GM23338 (cell line): ENCODE data around the gene VEPH1. TPM values are rescaled to one million over a fixed set of nuclear protein-coding genes. Genes with fewer than 3 reads are reported as not detected.

Experiments used
- ATAC-seq: fragments of 200-7000 bp; cut with Tn5 transposase; 3 replicates; pipeline ENCODE4 v1.9.1; 2020
- DNase-seq: peaks from one replicate; pipeline ENCODE4 v3.0.0-alpha.2; 2015; ENCODE audit warnings: low spot score
- H2AFZ ChIP-seq: fragments of 200-600 bp; sonication (generic); 2 replicates; pipeline ENCODE4 v1.8.0; 2016; ENCODE audit warnings: antibody characterized with exemption, mild to moderate bottlenecking, moderate library complexity
- H3F3A ChIP-seq: fragments of 200-600 bp; sonication (generic); replicated peaks from 2 replicates; pipeline ENCODE4 v1.8.0; 2017; ENCODE audit warnings: antibody characterized with exemption, mixed run types, low read depth
- H3K27ac ChIP-seq: fragments of 200-600 bp; sonication (generic); 2 replicates; pipeline ENCODE4 v1.6.1; 2016; ENCODE audit warnings: low read depth
- H3K27me3 ChIP-seq: fragments of 200-600 bp; sonication (generic); 2 replicates; pipeline ENCODE4 v1.8.0; 2016; ENCODE audit warnings: mild to moderate bottlenecking, mixed run types, moderate library complexity; ENCODE audit not compliant: insufficient read depth
- H3K36me3 ChIP-seq: fragments of 200-600 bp; sonication (generic); 2 replicates; pipeline ENCODE4 v1.8.0; 2016; ENCODE audit warnings: mild to moderate bottlenecking; ENCODE audit not compliant: insufficient read depth
- H3K4me1 ChIP-seq: fragments of 200-600 bp; sonication (generic); 2 replicates; pipeline ENCODE4 v1.8.0; 2016; ENCODE audit warnings: mild to moderate bottlenecking, moderate library complexity; ENCODE audit not compliant: insufficient read depth
- H3K4me2 ChIP-seq: fragments of 200-600 bp; sonication (generic); 2 replicates; pipeline ENCODE4 v1.7.1; 2017; ENCODE audit warnings: mixed run types
- H3K4me3 ChIP-seq: fragments of 200-600 bp; sonication (generic); 2 replicates; pipeline ENCODE4 v1.6.1; 2016; ENCODE audit warnings: mixed run types
- H3K79me2 ChIP-seq: fragments of 200-600 bp; sonication (generic); replicated peaks from 2 replicates; pipeline ENCODE4 v1.8.0; 2017; ENCODE audit warnings: mild to moderate bottlenecking; ENCODE audit not compliant: insufficient read depth
- H3K9me2 ChIP-seq: fragments of 200-600 bp; sonication (generic); 2 replicates; pipeline ENCODE4 v1.8.0; 2017; ENCODE audit not compliant: insufficient read depth
- H4K20me1 ChIP-seq: fragments of 200-600 bp; sonication (generic); replicated peaks from 2 replicates; pipeline ENCODE4 v1.8.0; 2017; ENCODE audit warnings: mild to moderate bottlenecking; ENCODE audit not compliant: insufficient read depth
- H3K27ac Mint-ChIP-seq: 2 replicates; pipeline ENCODE4 v1.8.0; 2020; ENCODE audit warnings: inconsistent platforms, mild to moderate bottlenecking, moderate library complexity, mixed read lengths
- H3K27me3 Mint-ChIP-seq: 3 replicates; pipeline ENCODE4 v1.8.0; 2022; ENCODE audit warnings: low read depth, mild to moderate bottlenecking, moderate library complexity, mixed read lengths, inconsistent platforms; ENCODE audit not compliant: insufficient read depth, poor library complexity
- H3K36me3 Mint-ChIP-seq: 3 replicates; pipeline ENCODE4 v1.8.0; 2021; ENCODE audit warnings: low read depth, mild to moderate bottlenecking, inconsistent platforms, moderate library complexity, mixed read lengths
- H3K4me1 Mint-ChIP-seq: 3 replicates; pipeline ENCODE4 v1.8.0; 2020; ENCODE audit warnings: mild to moderate bottlenecking, inconsistent platforms, mixed read lengths
- H3K4me3 Mint-ChIP-seq: 3 replicates; pipeline ENCODE4 v1.8.0; 2021; ENCODE audit warnings: moderate library complexity, mild to moderate bottlenecking, inconsistent platforms, mixed read lengths
- H3K9me3 Mint-ChIP-seq: 3 replicates; pipeline ENCODE4 v1.8.0; 2020; ENCODE audit warnings: moderate library complexity, mild to moderate bottlenecking, inconsistent platforms, mixed read lengths
- CREB1 ChIP-seq: fragments of 250-450 bp; sonication (Bioruptor Pico); IDR thresholded peaks from 2 replicates; pipeline ENCODE4 v1.5.0; 2020; ENCODE audit warnings: low read depth, mild to moderate bottlenecking, moderate library complexity
- ETS1 ChIP-seq: IDR thresholded peaks from 2 replicates; pipeline ENCODE4 v1.6.1; 2016; ENCODE audit warnings: antibody characterized with exemption
- EZH2 ChIP-seq: fragments of 200-600 bp; sonication (generic); IDR thresholded peaks from one replicate; pipeline ENCODE4 v1.8.0; 2017; ENCODE audit warnings: antibody characterized with exemption, mild to moderate bottlenecking, low read depth; ENCODE audit not compliant: unreplicated experiment
- NANOG ChIP-seq: IDR thresholded peaks from 2 replicates; pipeline ENCODE4 v1.6.1; 2016; ENCODE audit warnings: antibody characterized with exemption, borderline replicate concordance
- ZNF462 ChIP-seq: fragments of 250-450 bp; sonication (Bioruptor Pico); IDR thresholded peaks from 2 replicates; pipeline ENCODE4 v1.5.0; 2020; ENCODE audit warnings: mild to moderate bottlenecking, moderate library complexity
- polyA plus RNA-seq: library from polyadenylated mRNA; unstranded; fragments of >200 nt; fragmentation: Nextera tagmentation; extraction: Ambion mirVana; gene quantifications from 2 replicates; pipeline ENCODE4 v1.2.1, GENCODE V29; 2016
- total RNA-seq: library from RNA; depleted of rRNA; stranded (reverse); fragments of >200 nt; shearing (Covaris generic); gene quantifications from 2 replicates; pipeline ENCODE4 v1.2.3, GENCODE V29; 2014
- TF ChIP-seq, protein P1 (sequence below), 2 experiments: fragments of 200-600 bp in 1 of 2; sonication (generic) in 1 of 2; conservative IDR thresholded peaks; 2 replicates each; pipeline versions ENCODE4 v1.5.1 to v1.6.1; 2016 to 2017; ENCODE audit warnings: antibody characterized with exemption in 2 of 2, low read depth in 2 of 2, mild to moderate bottlenecking in 2 of 2, moderate library complexity in 1 of 2

VEPH1 gene
- total and polyA plus RNA-seq, 2 experiments from 2014 or later, result 15.4 to 33.8 TPM

DNA sequence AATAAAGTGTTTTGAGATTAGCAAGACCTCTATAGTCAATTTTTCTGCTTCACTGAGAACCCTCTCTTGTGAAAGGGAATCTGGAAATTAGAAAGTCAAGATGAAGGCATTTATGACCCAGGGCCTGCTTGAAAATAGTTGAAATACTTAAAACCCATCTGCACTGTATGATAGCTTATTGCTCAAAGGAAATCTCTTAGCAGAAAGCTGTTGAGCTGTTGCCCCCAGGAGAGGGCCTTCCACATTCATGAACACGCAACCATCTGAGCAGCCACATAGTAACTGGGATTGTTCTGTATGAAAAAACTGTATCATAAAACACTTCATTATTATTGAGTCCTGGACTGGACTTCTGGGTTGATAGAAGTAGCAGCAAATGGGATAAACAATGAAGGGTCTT, 173.0 kb downstream of the VEPH1 start:
- DNase-seq (no peak), ATAC-seq (no peak)
- Histone ChIP-seq H3K27ac (no peak overlapping the region), H3K79me2 (no peaks in the 10 kb centered on the region), H3K36me3 (no peaks in the 10 kb centered on the region), H2AFZ (no peak overlapping the region), H3K9me2 (no peaks in the 10 kb centered on the region), H4K20me1 (no peaks in the 10 kb centered on the region), H3K4me2 (no peak overlapping the region), H3K4me1 (peaks cover 7% of the 10 kb centered on the region; the same call in 1 of the 2 replicates), H3K27me3 (no peaks in the 10 kb centered on the region), H3K4me3 (no peak overlapping the region), H3F3A (no peaks in the 10 kb centered on the region)
- TF ChIP-seq, protein P1, sequence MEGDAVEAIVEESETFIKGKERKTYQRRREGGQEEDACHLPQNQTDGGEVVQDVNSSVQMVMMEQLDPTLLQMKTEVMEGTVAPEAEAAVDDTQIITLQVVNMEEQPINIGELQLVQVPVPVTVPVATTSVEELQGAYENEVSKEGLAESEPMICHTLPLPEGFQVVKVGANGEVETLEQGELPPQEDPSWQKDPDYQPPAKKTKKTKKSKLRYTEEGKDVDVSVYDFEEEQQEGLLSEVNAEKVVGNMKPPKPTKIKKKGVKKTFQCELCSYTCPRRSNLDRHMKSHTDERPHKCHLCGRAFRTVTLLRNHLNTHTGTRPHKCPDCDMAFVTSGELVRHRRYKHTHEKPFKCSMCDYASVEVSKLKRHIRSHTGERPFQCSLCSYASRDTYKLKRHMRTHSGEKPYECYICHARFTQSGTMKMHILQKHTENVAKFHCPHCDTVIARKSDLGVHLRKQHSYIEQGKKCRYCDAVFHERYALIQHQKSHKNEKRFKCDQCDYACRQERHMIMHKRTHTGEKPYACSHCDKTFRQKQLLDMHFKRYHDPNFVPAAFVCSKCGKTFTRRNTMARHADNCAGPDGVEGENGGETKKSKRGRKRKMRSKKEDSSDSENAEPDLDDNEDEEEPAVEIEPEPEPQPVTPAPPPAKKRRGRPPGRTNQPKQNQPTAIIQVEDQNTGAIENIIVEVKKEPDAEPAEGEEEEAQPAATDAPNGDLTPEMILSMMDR (conservative IDR thresholded peaks at IDR 0.05; ENCODE audit: low read depth in 2 of 2), result no peak
- TF ChIP-seq ETS1, result no peak
- TF ChIP-seq ZNF462 (CRISPR knock-in tag), result no peak
- no peak for TF ChIP-seq CREB1 (CRISPR knock-in tag)
- no peak for TF ChIP-seq NANOG
- TF ChIP-seq EZH2, result no peak
- H3K27me3 Mint-ChIP-seq, result peaks cover 2% of the 10 kb centered on the region
- peaks cover 16% of the 10 kb centered on the region for H3K4me1 Mint-ChIP-seq
- peaks cover 5% of the 10 kb centered on the region; the same call in 1 of the 3 replicates for H3K9me3 Mint-ChIP-seq
- no peak overlapping the region for H3K4me3 Mint-ChIP-seq
- no peak overlapping the region for H3K27ac Mint-ChIP-seq
- H3K36me3 Mint-ChIP-seq, result peaks cover 5% of the 10 kb centered on the region; the same call in 1 of the 3 replicates
